C4-2B (cell line): ENCODE data around the gene SMCO4.

Experiments used
- ZFX ChIP-seq: fragments of 450-650 bp; IDR thresholded peaks from 2 replicates; pipeline ENCODE4 v1.6.1; 2017
- TF ChIP-seq, protein P1 (sequence below): fragments of 450-650 bp; conservative IDR thresholded peaks from 2 replicates; pipeline ENCODE4 v1.5.1; 2017; ENCODE audit warnings: mild to moderate bottlenecking

DNA sequence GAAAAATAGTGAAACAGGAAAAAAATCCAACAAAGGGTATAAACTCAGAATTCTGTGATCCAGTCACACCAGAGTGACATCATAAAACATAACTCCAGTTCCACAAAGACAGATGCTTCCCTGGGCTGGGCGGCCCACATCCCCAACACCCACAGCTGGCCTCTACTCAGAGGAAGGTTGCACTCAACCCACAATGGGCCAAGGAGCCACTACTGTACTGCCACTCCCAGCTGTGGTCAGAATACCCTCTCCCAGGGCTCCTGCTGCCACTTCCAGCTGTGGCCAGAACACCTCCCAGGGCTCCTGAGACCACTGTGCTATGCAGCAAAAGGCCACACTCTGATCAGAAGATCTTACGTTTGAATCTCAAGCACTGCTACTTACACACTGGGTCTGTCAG lies 18.3 kb downstream of the SMCO4 start:
- TF ChIP-seq, protein P1, sequence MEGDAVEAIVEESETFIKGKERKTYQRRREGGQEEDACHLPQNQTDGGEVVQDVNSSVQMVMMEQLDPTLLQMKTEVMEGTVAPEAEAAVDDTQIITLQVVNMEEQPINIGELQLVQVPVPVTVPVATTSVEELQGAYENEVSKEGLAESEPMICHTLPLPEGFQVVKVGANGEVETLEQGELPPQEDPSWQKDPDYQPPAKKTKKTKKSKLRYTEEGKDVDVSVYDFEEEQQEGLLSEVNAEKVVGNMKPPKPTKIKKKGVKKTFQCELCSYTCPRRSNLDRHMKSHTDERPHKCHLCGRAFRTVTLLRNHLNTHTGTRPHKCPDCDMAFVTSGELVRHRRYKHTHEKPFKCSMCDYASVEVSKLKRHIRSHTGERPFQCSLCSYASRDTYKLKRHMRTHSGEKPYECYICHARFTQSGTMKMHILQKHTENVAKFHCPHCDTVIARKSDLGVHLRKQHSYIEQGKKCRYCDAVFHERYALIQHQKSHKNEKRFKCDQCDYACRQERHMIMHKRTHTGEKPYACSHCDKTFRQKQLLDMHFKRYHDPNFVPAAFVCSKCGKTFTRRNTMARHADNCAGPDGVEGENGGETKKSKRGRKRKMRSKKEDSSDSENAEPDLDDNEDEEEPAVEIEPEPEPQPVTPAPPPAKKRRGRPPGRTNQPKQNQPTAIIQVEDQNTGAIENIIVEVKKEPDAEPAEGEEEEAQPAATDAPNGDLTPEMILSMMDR: no peak
- TF ChIP-seq ZFX: no peak
